GM12878 (cell line): ENCODE data around the gene NLN. TPM values are rescaled to one million over a fixed set of nuclear protein-coding genes. Genes with fewer than 3 reads are reported as not detected.
A peak's percentile ranks its signal among the peaks of the same experiment; 100 is the strongest.

Source experiments
- ATAC-seq: fragments of 200-7000 bp; cut with Tn5 transposase; 3 replicates; pipeline ENCODE4 v1.9.1; 2020; ENCODE audit warnings: mild to moderate bottlenecking, moderate library complexity
- BruUV-seq: library from RNA; stranded (reverse); fragments of 400-500 nt; replicated peaks from 2 replicates; lab custom pipeline; 2021; lab: Mats Ljungman, UMichigan
- CTCF ChIA-PET: fragments of 300-600 bp; sonication (Branson Sonifier 250); formaldehyde crosslinking; extraction: SDS; loops from one replicate; lab custom pipeline; 2021; ENCODE audit warnings: inconsistent platforms; lab: Yijun Ruan, JAX
- POLR2A ChIA-PET: fragments of 350-600 bp; formaldehyde crosslinking; extraction: SDS; loops from one replicate; lab custom pipeline; 2021; ENCODE audit warnings: inconsistent platforms; lab: Charles Lee
- RAD21 ChIA-PET: fragments of 300-600 bp; sonication (Branson Sonifier 250); formaldehyde crosslinking; loops from one replicate; lab custom pipeline; 2023; ENCODE audit warnings: antibody characterized with exemption; ENCODE audit not compliant: unreplicated experiment; lab: Charles Lee
- SMC1A ChIA-PET: fragments of 300-600 bp; sonication (Branson Sonifier 250); formaldehyde crosslinking; loops from one replicate; lab custom pipeline; 2023; ENCODE audit not compliant: unreplicated experiment, uncharacterized antibody; lab: Charles Lee
- DNase-seq: peaks from one replicate; pipeline ENCODE4 v3.0.0-alpha.2; 2011; ENCODE audit warnings: low read depth, low spot score
- FAIRE-seq: peaks from 3 replicates; lab custom pipeline; 2011; peaks lifted over from hg19 to GRCh38; lab: Jason Lieb, UNC
- H2AFZ ChIP-seq: 2 replicates; pipeline ENCODE4 v1.6.0; 2011; ENCODE audit warnings: low read depth, low read length, control low read depth; ENCODE audit not compliant: control insufficient read depth
- H3K27ac ChIP-seq: 2 replicates; pipeline ENCODE4 v1.5.1; 2011; ENCODE audit warnings: control low read depth; ENCODE audit not compliant: control insufficient read depth, insufficient read depth
- H3K27me3 ChIP-seq, 2 experiments: replicated peaks in 1 of 2; 2 replicates each; pipeline versions ENCODE4 v1.6.0 to v1.6.1; 2011; ENCODE audit warnings: low read length in 1 of 2; ENCODE audit not compliant: control insufficient read depth in 2 of 2, insufficient read depth in 2 of 2
- H3K36me3 ChIP-seq, 2 experiments: 2 replicates each; pipeline ENCODE4 v1.5.1; 2011; ENCODE audit warnings: low read length in 1 of 2; ENCODE audit not compliant: control insufficient read depth in 2 of 2, insufficient read depth in 2 of 2
- H3K4me1 ChIP-seq: 2 replicates; pipeline ENCODE4 v1.6.1; 2011; ENCODE audit warnings: mild to moderate bottlenecking, low read length, moderate library complexity, mixed read lengths; ENCODE audit not compliant: control insufficient read depth, insufficient read depth
- H3K4me2 ChIP-seq: 2 replicates; pipeline ENCODE4 v1.6.0; 2011; ENCODE audit warnings: control low read depth; ENCODE audit not compliant: control insufficient read depth, insufficient read depth
- H3K4me3 ChIP-seq: fragments of 200-600 bp; sonication (generic); 2 replicates; pipeline ENCODE4 v1.5.1; 2016
- H3K79me2 ChIP-seq: 2 replicates; pipeline ENCODE4 v1.6.0; 2011; ENCODE audit warnings: low read length; ENCODE audit not compliant: control insufficient read depth, insufficient read depth
- H3K9ac ChIP-seq: 2 replicates; pipeline ENCODE4 v1.8.0; 2011; ENCODE audit warnings: low read length, control low read depth, mixed read lengths; ENCODE audit not compliant: control insufficient read depth, insufficient read depth
- H3K9me3 ChIP-seq: replicated peaks from 3 replicates; pipeline ENCODE4 v1.5.1; 2011; ENCODE audit warnings: mild to moderate bottlenecking, low read length; ENCODE audit not compliant: control insufficient read depth, insufficient read depth
- H4K20me1 ChIP-seq: 2 replicates; pipeline ENCODE4 v1.6.0; 2011; ENCODE audit not compliant: control insufficient read depth, insufficient read depth
- MYB ChIP-seq: fragments of 150-350 bp; IDR thresholded peaks from 2 replicates; pipeline ENCODE4 v1.6.1; 2014; ENCODE audit warnings: mild to moderate bottlenecking, low read depth, low read length, borderline replicate concordance
- RCOR1 ChIP-seq: conservative IDR thresholded peaks from 2 replicates; pipeline ENCODE4 v1.6.1; 2012; ENCODE audit warnings: low read depth, low read length, improper control_type of control experiment
- RELA ChIP-seq: fragments of 450-650 bp; IDR thresholded peaks from 2 replicates; pipeline ENCODE4 v1.8.0; 2014; ENCODE audit warnings: borderline replicate concordance; ENCODE audit not compliant: partially characterized antibody
- SUZ12 ChIP-seq: fragments of 200-600 bp; sonication (generic); IDR thresholded peaks from one replicate; pipeline ENCODE4 v1.6.1; 2018; ENCODE audit warnings: antibody characterized with exemption, mild to moderate bottlenecking; ENCODE audit not compliant: unreplicated experiment
- TAF1 ChIP-seq: IDR thresholded peaks from 2 replicates; pipeline ENCODE4 v1.6.1; 2011; ENCODE audit warnings: mild to moderate bottlenecking, low read depth, low read length, borderline replicate concordance
- YY1 ChIP-seq: IDR thresholded peaks from 2 replicates; pipeline ENCODE4 v1.6.1; 2011; ENCODE audit warnings: low read depth, mild to moderate bottlenecking, low read length
- ZBED1 ChIP-seq: IDR thresholded peaks from 2 replicates; pipeline ENCODE4 v1.6.1; 2016; ENCODE audit warnings: borderline replicate concordance
- WGBS: methylation state at CpG from one replicate; pipeline ENCODE4 v1.1.6; 2016; ENCODE audit warnings: low lambda C conversion rate; ENCODE audit not compliant: insufficient replicate concordance, insufficient coverage; ENCODE audit errors: missing lambda C conversion rate; 5-methylcytosine and 5-hydroxymethylcytosine counted together
- in situ Hi-C: fragments of 300-500 bp; cut with MboI; formaldehyde crosslinking; loops from 9 replicates; pipeline ENCODE4 v1.14.3; 2018; ENCODE audit warnings: mixed read lengths
- intact Hi-C: fragments of 100-400 bp; cut with micrococcal nuclease; formaldehyde crosslinking; loops from one replicate; pipeline ENCODE4 v1.14.2; 2022; ENCODE audit not compliant: unreplicated experiment
- polyA plus RNA-seq, 11 experiments: library from polyadenylated mRNA; depleted of rRNA in 4 of 11; unstranded in 6 of 11; stranded (reverse) in 5 of 11; fragments of >200 nt; fragmentation: Nextera tagmentation in 4 of 11; fragmentation: Illumina TruSeq in 1 of 11; extraction: Ambion mirVana in 4 of 11; extraction: Trizol in 1 of 11; gene quantifications; 1 replicate in 1 of 11; 2 replicates in 10 of 11; pipeline versions ENCODE4 v1.2.1 to v1.2.3, GENCODE V29; 2011 to 2016; ENCODE audit warnings: inconsistent platforms in 2 of 11, missing spikeins in 2 of 11, low read depth in 1 of 11
- total RNA-seq, 4 experiments: library from RNA; depleted of rRNA in 3 of 4; stranded (reverse); fragments of >200 nt in 3 of 4; fragmentation: Illumina TruSeq in 1 of 4; extraction: Trizol in 1 of 4; gene quantifications; 2 replicates each; pipeline versions ENCODE4 v1.2.1 to v1.2.3, GENCODE V29; 2013 to 2021
- TF ChIP-seq, protein P1 (sequence below): fragments of 450-650 bp; IDR thresholded peaks from 2 replicates; pipeline ENCODE4 v1.6.1; 2017; ENCODE audit warnings: low read depth, mild to moderate bottlenecking, moderate library complexity
- TF ChIP-seq, protein P2 (sequence below): IDR thresholded peaks from 2 replicates; pipeline ENCODE4 v1.6.1; 2012; ENCODE audit warnings: low read depth, low read length, improper control_type of control experiment
- TF ChIP-seq, protein P3 (sequence below): fragments of 450-650 bp; IDR thresholded peaks from 2 replicates; pipeline ENCODE4 v1.6.1; 2018; ENCODE audit warnings: mild to moderate bottlenecking, low read depth, moderate library complexity; ENCODE audit not compliant: partially characterized antibody
- TF ChIP-seq, protein P4 (sequence below): IDR thresholded peaks from 2 replicates; pipeline ENCODE4 v1.6.1; 2012; ENCODE audit warnings: mild to moderate bottlenecking, low read depth, low read length

Gene NLN
- total and polyA plus RNA-seq, 10 of the 15 experiments (the other 5 are each of a cell fraction or from before 2014, with no cell fraction given), result 6.8 to 56.9 (median 33.3) TPM

DNA sequence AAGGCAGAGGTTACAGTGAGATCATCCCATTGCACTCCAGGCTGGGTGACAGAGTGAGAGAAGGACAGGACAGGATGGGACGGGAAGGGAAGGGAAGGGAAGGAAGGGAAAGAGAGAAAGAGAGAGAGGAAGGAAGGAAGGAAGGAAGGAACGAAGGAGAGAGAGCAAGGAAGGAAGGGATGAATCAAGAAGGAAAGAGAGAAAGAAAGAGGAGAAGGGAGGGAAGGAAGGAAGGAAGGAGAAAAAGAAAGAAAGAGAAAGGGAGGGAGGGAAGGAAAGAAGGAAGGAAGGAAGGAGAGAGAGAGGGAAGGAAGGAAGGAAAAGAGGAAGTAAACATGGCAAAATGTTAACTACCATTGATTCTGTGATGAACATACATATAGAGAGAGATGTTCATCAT, 28.9 kb upstream of the NLN start (continued):
- TF ChIP-seq MYB, result no peak
- TF ChIP-seq ZBED1, result no peak
- no peak for TF ChIP-seq RELA
- no peak for TF ChIP-seq YY1
- TF ChIP-seq, protein P1, sequence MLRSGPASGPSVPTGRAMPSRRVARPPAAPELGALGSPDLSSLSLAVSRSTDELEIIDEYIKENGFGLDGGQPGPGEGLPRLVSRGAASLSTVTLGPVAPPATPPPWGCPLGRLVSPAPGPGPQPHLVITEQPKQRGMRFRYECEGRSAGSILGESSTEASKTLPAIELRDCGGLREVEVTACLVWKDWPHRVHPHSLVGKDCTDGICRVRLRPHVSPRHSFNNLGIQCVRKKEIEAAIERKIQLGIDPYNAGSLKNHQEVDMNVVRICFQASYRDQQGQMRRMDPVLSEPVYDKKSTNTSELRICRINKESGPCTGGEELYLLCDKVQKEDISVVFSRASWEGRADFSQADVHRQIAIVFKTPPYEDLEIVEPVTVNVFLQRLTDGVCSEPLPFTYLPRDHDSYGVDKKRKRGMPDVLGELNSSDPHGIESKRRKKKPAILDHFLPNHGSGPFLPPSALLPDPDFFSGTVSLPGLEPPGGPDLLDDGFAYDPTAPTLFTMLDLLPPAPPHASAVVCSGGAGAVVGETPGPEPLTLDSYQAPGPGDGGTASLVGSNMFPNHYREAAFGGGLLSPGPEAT, result no peak
- TF ChIP-seq, protein P2, sequence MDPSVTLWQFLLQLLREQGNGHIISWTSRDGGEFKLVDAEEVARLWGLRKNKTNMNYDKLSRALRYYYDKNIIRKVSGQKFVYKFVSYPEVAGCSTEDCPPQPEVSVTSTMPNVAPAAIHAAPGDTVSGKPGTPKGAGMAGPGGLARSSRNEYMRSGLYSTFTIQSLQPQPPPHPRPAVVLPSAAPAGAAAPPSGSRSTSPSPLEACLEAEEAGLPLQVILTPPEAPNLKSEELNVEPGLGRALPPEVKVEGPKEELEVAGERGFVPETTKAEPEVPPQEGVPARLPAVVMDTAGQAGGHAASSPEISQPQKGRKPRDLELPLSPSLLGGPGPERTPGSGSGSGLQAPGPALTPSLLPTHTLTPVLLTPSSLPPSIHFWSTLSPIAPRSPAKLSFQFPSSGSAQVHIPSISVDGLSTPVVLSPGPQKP, result no peak
- no peak for TF ChIP-seq TAF1

DNA sequence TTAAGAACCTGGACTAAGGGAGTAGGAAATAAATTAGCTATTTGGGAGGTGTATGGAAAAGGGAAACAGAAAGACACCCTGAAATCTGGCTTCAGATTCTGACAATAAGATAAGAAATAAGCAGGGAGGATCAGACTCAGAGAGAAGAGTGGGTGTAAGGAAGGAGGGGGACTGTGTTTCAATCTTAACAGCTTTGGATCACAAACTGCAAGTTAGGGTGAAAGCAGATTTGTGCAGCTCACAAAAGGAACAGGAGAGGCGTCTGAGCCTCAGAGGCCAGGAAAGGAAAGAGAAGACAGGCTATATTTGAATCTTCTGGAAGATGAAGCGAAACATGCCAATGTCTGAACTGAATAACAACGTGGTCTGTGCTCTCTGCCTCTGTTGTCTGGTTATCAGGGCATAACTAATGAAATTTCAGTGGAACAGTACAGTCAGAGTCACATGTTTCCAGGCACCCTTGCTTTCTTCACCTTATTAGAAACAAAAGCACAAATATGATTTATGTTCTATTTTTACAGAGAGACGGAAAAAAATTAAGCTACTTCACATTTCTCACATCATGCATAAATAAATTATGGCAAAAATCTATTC, 26.7 kb upstream of the NLN start:
- Histone ChIP-seq H3K27ac (no peak overlapping the region), H3K4me1 (peaks cover 4% of the 10 kb centered on the region; the same call in 1 of the 2 replicates), H3K9ac (no peak overlapping the region), H3K27me3 (no peaks in the 10 kb centered on the region), H3K36me3 (peaks cover 0 to 2% of the 10 kb centered on the region in 2 experiments; a peak in 1 of 4 replicates), H3K9me3 (no peaks in the 10 kb centered on the region; the same call in 2 of the 3 replicates), H2AFZ (no peak overlapping the region), H3K4me2 (no peak overlapping the region), H3K4me3 (no peak overlapping the region), H4K20me1 (no peaks in the 10 kb centered on the region), H3K79me2 (no peaks in the 10 kb centered on the region)
- WGBS, result 49% methylated on average over 4 of the region's 4 CpGs
- in situ Hi-C loops, result no loop called here
- ChIA-PET POLR2A (no interaction called here), RAD21 (no interaction called here), SMC1A (interaction anchor here (1.0 to 1.4 kb wide), 2 partner anchors 9 to 15 kb away, joined by 3 to 5 read pairs; no protein-coding TSS in a partner anchor), CTCF (no interaction called here)
- intact Hi-C loops, result no loop called here
- ATAC-seq (peak; percentile 25; the same call in 1 of the 3 replicates), DNase-seq (peak; percentile 12), FAIRE-seq (no peak)
- no TSS peak for BruUV-seq
- TF ChIP-seq, protein P3, sequence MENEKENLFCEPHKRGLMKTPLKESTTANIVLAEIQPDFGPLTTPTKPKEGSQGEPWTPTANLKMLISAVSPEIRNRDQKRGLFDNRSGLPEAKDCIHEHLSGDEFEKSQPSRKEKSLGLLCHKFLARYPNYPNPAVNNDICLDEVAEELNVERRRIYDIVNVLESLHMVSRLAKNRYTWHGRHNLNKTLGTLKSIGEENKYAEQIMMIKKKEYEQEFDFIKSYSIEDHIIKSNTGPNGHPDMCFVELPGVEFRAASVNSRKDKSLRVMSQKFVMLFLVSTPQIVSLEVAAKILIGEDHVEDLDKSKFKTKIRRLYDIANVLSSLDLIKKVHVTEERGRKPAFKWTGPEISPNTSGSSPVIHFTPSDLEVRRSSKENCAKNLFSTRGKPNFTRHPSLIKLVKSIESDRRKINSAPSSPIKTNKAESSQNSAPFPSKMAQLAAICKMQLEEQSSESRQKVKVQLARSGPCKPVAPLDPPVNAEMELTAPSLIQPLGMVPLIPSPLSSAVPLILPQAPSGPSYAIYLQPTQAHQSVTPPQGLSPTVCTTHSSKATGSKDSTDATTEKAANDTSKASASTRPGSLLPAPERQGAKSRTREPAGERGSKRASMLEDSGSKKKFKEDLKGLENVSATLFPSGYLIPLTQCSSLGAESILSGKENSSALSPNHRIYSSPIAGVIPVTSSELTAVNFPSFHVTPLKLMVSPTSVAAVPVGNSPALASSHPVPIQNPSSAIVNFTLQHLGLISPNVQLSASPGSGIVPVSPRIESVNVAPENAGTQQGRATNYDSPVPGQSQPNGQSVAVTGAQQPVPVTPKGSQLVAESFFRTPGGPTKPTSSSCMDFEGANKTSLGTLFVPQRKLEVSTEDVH, result no peak
- no peak for TF ChIP-seq RCOR1
- TF ChIP-seq, protein P4, sequence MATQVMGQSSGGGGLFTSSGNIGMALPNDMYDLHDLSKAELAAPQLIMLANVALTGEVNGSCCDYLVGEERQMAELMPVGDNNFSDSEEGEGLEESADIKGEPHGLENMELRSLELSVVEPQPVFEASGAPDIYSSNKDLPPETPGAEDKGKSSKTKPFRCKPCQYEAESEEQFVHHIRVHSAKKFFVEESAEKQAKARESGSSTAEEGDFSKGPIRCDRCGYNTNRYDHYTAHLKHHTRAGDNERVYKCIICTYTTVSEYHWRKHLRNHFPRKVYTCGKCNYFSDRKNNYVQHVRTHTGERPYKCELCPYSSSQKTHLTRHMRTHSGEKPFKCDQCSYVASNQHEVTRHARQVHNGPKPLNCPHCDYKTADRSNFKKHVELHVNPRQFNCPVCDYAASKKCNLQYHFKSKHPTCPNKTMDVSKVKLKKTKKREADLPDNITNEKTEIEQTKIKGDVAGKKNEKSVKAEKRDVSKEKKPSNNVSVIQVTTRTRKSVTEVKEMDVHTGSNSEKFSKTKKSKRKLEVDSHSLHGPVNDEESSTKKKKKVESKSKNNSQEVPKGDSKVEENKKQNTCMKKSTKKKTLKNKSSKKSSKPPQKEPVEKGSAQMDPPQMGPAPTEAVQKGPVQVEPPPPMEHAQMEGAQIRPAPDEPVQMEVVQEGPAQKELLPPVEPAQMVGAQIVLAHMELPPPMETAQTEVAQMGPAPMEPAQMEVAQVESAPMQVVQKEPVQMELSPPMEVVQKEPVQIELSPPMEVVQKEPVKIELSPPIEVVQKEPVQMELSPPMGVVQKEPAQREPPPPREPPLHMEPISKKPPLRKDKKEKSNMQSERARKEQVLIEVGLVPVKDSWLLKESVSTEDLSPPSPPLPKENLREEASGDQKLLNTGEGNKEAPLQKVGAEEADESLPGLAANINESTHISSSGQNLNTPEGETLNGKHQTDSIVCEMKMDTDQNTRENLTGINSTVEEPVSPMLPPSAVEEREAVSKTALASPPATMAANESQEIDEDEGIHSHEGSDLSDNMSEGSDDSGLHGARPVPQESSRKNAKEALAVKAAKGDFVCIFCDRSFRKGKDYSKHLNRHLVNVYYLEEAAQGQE, result no peak
- TF ChIP-seq SUZ12, result no peak
